Measurements from ENCODE around the gene EP400. TPM values are rescaled to one million over a fixed set of nuclear protein-coding genes. Genes with fewer than 3 reads are reported as not detected.

EP400 gene
- total and polyA plus RNA-seq, 2 of the 4 experiments (the other 2 are of a cell fraction), result 4.3 to 11.4 TPM

DNA sequence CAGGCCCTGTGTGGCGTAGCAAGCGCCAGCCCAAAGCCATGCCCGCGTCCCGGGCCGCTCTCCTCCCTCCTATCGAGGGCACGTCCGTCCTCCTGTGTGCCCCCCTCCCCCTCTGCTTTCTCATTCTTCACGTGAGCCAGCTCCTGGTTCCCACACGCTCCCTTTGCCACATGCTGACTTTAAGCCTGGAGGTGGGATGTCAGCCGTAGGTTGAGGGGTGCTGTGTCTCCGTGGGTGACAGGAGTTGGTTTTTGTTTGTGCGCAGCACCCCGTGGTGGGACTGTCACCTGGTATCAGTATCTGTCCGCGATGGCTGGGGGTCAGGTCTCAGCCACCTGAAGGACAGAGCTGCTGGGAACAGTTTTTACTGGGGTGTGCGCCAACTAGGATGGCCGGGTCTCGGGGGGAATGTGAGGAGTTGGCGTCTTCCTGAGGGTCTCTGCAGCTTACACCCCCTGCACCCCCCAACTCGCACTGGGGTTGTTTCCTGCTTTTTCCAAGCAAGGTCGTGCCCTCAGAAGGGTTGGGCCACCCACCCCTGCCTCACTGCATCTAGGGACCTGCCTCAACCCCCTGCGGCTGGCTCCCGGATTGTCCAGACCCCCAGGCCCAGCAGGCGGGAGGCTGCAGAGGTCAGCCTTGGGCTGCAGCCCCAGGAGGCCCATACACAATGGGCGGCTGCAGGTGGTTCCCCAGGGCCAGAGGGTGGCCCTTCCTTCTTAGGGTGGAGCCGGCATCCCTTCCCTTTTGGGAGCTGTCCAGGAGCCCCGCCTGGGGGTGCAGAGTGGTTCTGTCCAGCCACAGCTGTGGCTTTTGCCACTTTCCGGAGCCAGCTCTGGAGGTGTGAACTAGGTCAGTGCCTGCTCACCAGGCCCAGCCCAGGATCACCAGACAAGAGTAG is 48.1 kb upstream of the EP400 start:
- no TSS peak for BruUV-seq (replicated peaks)
- H3K9ac ChIP-seq (ENCODE audit: low read depth, low read length), result no peak overlapping the region
- peaks cover 59% of the 10 kb centered on the region for H4K20me1 ChIP-seq (ENCODE audit: insufficient read depth, low read length)
- peaks cover 3% of the 10 kb centered on the region for H3K4me1 ChIP-seq (ENCODE audit: control insufficient read depth, insufficient read depth, low read length)
- peaks cover 19 to 78% of the 10 kb centered on the region in 2 experiments for H3K79me1 ChIP-seq (ENCODE audit: low read depth in 1 of 2, low read length in 2 of 2)
- H2BK120ac ChIP-seq (ENCODE audit: low read depth, low read length), result no peak overlapping the region
- H4K8ac ChIP-seq (ENCODE audit: low read depth in 2 of 2, low read length in 2 of 2), result no peak overlapping the region
- no peak overlapping the region for H4K91ac ChIP-seq (ENCODE audit: insufficient read depth, low read depth, low read length)
- ATAC-seq (ENCODE audit: low read depth) (no peak), DNase-seq (no peak)
- no peaks in the 10 kb centered on the region for H3K9me3 ChIP-seq (ENCODE audit: control insufficient read depth, insufficient read depth, low read length)
- H3K4me2 ChIP-seq (ENCODE audit: low read depth, low read length), result no peak overlapping the region
- CTCF ChIA-PET, result no interaction called here
- no peak overlapping the region for H3K23ac ChIP-seq (ENCODE audit: low read depth, low read length)
- no peak overlapping the region for H4K5ac ChIP-seq (ENCODE audit: low read depth, low read length)
- H2AFZ ChIP-seq (replicated peaks; ENCODE audit: low read length, poor library complexity), result peak overlapping the region; percentile 14
- POLR2A ChIA-PET (ENCODE audit: unreplicated experiment), result interaction anchor here (0.5 kb wide), 1 partner anchor 10 kb away, joined by 3 read pairs; no protein-coding TSS in a partner anchor
- H3K18ac ChIP-seq (ENCODE audit: low read depth, low read length), result no peak overlapping the region
- no peak overlapping the region for H3K4me3 ChIP-seq (ENCODE audit: insufficient read depth, low read depth, low read length)
- no peak overlapping the region for H2BK15ac ChIP-seq (ENCODE audit: low read depth, low read length)
- H3K36me3 ChIP-seq (ENCODE audit: control insufficient read depth, insufficient read depth, low read length), result peaks cover 23% of the 10 kb centered on the region; the same call in 1 of the 2 replicates
- intact Hi-C loops (cut with micrococcal nuclease) (no loop called here), dilution Hi-C loops (cut with HindIII; ENCODE audit: low sequenced_read_pairs, unreplicated experiment) (no loop called here), in situ Hi-C loops (cut with MboI; ENCODE audit: low sequenced_read_pairs) (no loop called here)
- no peak overlapping the region for H3K4ac ChIP-seq (ENCODE audit: low read depth, low read length)
- no peak overlapping the region for H2BK20ac ChIP-seq (ENCODE audit: low read depth, low read length)
- H3K56ac ChIP-seq (ENCODE audit: extremely low read depth, insufficient read depth, low read length), result no peak overlapping the region
- no peak overlapping the region for H3K14ac ChIP-seq (replicated peaks; ENCODE audit: low read depth, low read length)
- TF ChIP-seq SMC3 (IDR thresholded peaks at IDR 0.05; ENCODE audit: low read depth, low read length), result no peak
- TF ChIP-seq RAD21 (IDR thresholded peaks at IDR 0.05; ENCODE audit: low read length), result no peak
- TF ChIP-seq CEBPB (IDR thresholded peaks at IDR 0.05; ENCODE audit: low read depth, low read length), result no peak
- no peak for TF ChIP-seq NFE2L2 (IDR thresholded peaks at IDR 0.05; ENCODE audit: low read depth, low read length)
- no peak for TF ChIP-seq CHD1 (IDR thresholded peaks at IDR 0.05; ENCODE audit: low read depth, low read length)
- TF ChIP-seq, protein P1, sequence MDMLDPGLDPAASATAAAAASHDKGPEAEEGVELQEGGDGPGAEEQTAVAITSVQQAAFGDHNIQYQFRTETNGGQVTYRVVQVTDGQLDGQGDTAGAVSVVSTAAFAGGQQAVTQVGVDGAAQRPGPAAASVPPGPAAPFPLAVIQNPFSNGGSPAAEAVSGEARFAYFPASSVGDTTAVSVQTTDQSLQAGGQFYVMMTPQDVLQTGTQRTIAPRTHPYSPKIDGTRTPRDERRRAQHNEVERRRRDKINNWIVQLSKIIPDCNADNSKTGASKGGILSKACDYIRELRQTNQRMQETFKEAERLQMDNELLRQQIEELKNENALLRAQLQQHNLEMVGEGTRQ (IDR thresholded peaks at IDR 0.05; ENCODE audit: low read depth, low read length), result no peak
- TF ChIP-seq MAZ (IDR thresholded peaks at IDR 0.05; ENCODE audit: borderline replicate concordance, low read depth, low read length), result no peak
- TF ChIP-seq MXI1 (IDR thresholded peaks at IDR 0.05; ENCODE audit: borderline replicate concordance, low read depth, low read length), result no peak
- no peak for TF ChIP-seq BHLHE40 (IDR thresholded peaks at IDR 0.05; ENCODE audit: low read depth, low read length)
- TF ChIP-seq MAFK (IDR thresholded peaks at IDR 0.05; ENCODE audit: low read depth, low read length), result no peak
- no peak for TF ChIP-seq FOS (IDR thresholded peaks at IDR 0.05; ENCODE audit: low read depth, low read length)
- H2AK9ac ChIP-seq (replicated peaks; ENCODE audit: low read depth, low read length, poor library complexity), result no peak overlapping the region
- no peaks in the 10 kb centered on the region for H3K27me3 ChIP-seq (ENCODE audit: control insufficient read depth, insufficient read depth, low read length)
- H3K9me1 ChIP-seq (ENCODE audit: insufficient read depth, low read length), result peaks cover 11% of the 10 kb centered on the region; the same call in 1 of the 2 replicates
- H2AK5ac ChIP-seq (ENCODE audit: low read depth, low read length), result no peak overlapping the region
- no peak overlapping the region for H2BK5ac ChIP-seq (ENCODE audit: low read depth, low read length, poor library complexity, severe bottlenecking)
- H3K27ac ChIP-seq (ENCODE audit: insufficient read depth, low read length), result no peak overlapping the region
- 100% methylated on average over 3 of the region's 30 CpGs; no CpG with 5 or more reads in 1 of the 2 experiments for WGBS, 2 experiments (ENCODE audit: extremely low coverage in 2 of 2, insufficient read length in 1 of 2)
